Endothelial cell of umbilical vein (primary cell): ENCODE results near the gene CCNB3.

ENCODE experiments used
- CTCF ChIP-seq, 2 donors: IDR thresholded peaks; 1 replicate in 1 of 2; 2 replicates in 1 of 2; pipeline ENCODE4 v1.5.1; 2011; ENCODE audit warnings: low read length in 2 of 2, mild to moderate bottlenecking in 2 of 2, moderate library complexity in 2 of 2, control low read depth in 1 of 2, inconsistent platforms in 1 of 2, low read depth in 1 of 2; ENCODE audit not compliant: insufficient read depth in 1 of 2; ENCODE audit errors: extremely low read depth in 1 of 2
- EZH2 ChIP-seq: IDR thresholded peaks from 2 replicates; pipeline ENCODE4 v1.6.1; 2012; ENCODE audit warnings: borderline replicate concordance, low read depth, mild to moderate bottlenecking, moderate library complexity, low read length, inconsistent platforms; ENCODE audit not compliant: severe bottlenecking
- GATA2 ChIP-seq: IDR thresholded peaks from 2 replicates; pipeline ENCODE4 v1.7.0; 2011; ENCODE audit warnings: low read depth, mild to moderate bottlenecking, moderate library complexity, mixed read lengths, low read length; ENCODE audit not compliant: insufficient read length, insufficient read depth
- POLR2A ChIP-seq: IDR thresholded peaks from 2 replicates; pipeline ENCODE4 v1.6.1; 2012; ENCODE audit warnings: low read depth, mild to moderate bottlenecking, control low read depth, low read length
- POLR2AphosphoS5 ChIP-seq: IDR thresholded peaks from 2 replicates; pipeline ENCODE4 v1.6.1; 2012; ENCODE audit warnings: low read depth, mild to moderate bottlenecking, control low read depth, low read length, moderate library complexity; ENCODE audit not compliant: insufficient read depth

DNA sequence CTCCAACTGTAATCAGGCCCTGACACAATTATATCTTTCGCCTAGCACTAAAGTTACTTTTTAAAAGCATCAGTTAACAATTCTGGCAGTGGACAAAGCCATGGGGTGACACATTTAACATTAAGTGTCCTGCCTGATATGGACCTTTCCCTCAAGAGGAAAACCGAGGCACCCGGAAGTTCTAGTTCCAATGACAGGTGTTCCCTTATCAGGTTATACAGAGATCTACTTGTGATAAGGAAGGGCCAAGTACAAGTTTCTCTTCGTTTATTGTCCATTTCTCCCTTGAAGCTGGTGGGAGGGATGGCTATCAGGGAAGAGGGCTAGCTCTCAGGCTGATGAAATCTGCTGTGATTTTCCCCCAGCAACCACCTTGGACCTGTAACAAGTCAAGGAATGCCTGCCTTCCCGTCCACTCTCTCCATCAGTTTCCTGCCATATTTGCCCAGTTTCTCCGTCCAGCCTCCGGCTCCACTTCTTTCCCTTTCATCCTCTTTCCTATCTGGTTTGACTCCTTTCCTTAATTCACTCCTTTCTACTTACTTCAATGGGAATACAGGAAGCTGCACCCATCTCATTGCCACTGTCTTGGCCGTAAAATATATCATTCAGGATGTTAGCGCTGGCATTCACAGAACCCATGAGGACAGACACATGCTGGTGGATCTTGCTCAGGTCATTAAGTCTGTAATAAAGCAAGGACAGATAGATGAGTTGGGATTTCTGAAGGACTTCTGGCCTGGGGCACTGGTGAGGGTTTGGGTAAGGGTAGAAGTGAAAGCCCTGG, 171.1 kb downstream of the CCNB3 start:
- TF ChIP-seq POLR2AphosphoS5 (no peak), EZH2 (no peak), CTCF (IDR thresholded peaks at IDR 0.05; ENCODE audit: extremely low read depth in 1 of 2, insufficient read depth in 1 of 2, low read depth in 1 of 2, low read length in 2 of 2) (no peak), GATA2 (no peak), POLR2A (no peak)
